ENCODE measurements around the gene DNAJC13. TPM values are rescaled to one million over a fixed set of nuclear protein-coding genes. Genes with fewer than 3 reads are reported as not detected.

Gene DNAJC13
- total RNA-seq, 2 donors from 2014 or later: 39.4 to 40.5 TPM

DNA sequence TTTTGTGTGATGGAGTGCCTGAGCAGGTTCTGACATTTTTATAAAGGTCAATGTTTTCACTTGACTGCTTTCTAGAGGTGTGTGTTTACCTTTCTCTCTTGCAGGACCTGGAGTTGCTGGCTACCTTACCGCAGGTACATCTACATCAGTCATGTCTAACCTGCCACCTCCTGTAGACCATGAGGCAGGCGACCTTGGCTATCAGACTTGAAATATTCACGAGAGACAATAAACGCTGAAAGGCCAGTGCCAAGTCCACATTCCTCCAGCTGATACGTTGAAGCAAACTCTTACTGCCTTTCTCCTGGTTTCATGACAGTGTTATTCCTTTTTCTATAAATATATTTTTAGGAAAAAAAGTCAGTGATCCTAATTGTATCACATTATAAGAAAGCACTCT is 120.8 kb downstream of the DNAJC13 start:
- peaks cover 60% of the 10 kb centered on the region for H3K36me3 ChIP-seq (ENCODE audit: control insufficient read depth, insufficient read depth, low read length)
- H3K27me3 ChIP-seq (ENCODE audit: control insufficient read depth, insufficient read depth, low read length, poor library complexity, severe bottlenecking): no peaks in the 10 kb centered on the region
- Mint-ChIP-seq H3K4me1 (peaks cover 19% of the 10 kb centered on the region), H3K36me3 (ENCODE audit: low read depth) (peaks cover 38% of the 10 kb centered on the region), H3K4me3 (no peak overlapping the region), H3K9me3 (no peaks in the 10 kb centered on the region), H3K27ac (no peak overlapping the region), H3K27me3 (ENCODE audit: insufficient read depth) (no peaks in the 10 kb centered on the region)
- peaks cover 17% of the 10 kb centered on the region for H3K4me1 ChIP-seq (ENCODE audit: control insufficient read depth, insufficient read depth, low read length)
- H3K9ac ChIP-seq (ENCODE audit: extremely low read depth, low read length, poor library complexity, severe bottlenecking): no peak overlapping the region
- no peak for DNase-seq
- WGBS, 2 experiments (ENCODE audit: insufficient coverage in 1 of 2, insufficient read length in 1 of 2): 92 to 96% methylated on average over 4 to 5 of the region's 5 CpGs
- H3K27ac ChIP-seq (ENCODE audit: low read depth, low read length): no peak overlapping the region
- H3K9me3 ChIP-seq (ENCODE audit: control insufficient read depth, low read length): no peaks in the 10 kb centered on the region
- H3K4me3 ChIP-seq (ENCODE audit: low read length): no peak overlapping the region
- TF ChIP-seq, protein P1, sequence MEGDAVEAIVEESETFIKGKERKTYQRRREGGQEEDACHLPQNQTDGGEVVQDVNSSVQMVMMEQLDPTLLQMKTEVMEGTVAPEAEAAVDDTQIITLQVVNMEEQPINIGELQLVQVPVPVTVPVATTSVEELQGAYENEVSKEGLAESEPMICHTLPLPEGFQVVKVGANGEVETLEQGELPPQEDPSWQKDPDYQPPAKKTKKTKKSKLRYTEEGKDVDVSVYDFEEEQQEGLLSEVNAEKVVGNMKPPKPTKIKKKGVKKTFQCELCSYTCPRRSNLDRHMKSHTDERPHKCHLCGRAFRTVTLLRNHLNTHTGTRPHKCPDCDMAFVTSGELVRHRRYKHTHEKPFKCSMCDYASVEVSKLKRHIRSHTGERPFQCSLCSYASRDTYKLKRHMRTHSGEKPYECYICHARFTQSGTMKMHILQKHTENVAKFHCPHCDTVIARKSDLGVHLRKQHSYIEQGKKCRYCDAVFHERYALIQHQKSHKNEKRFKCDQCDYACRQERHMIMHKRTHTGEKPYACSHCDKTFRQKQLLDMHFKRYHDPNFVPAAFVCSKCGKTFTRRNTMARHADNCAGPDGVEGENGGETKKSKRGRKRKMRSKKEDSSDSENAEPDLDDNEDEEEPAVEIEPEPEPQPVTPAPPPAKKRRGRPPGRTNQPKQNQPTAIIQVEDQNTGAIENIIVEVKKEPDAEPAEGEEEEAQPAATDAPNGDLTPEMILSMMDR (conservative IDR thresholded peaks at IDR 0.05): no peak

DNA sequence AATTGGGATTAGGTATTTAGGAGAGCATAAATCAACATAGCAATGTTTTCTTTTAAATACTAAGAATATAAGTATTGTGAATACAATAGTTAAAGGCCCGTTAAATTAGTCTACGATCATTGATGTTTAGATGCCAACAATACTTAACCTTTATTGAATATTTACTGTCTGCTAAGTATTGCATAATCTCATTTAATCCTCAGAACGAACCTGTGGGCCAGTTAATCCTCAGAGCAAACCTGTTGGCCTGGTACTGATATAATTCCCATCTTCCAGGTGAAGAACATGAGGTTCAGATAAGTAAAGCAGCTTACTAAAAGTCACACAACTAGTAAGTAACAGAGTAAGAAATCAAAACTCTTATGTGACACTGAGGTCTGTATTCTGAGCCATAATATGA is 122.4 kb downstream of the DNAJC13 start:
- TF ChIP-seq, protein P1 (conservative IDR thresholded peaks at IDR 0.05): no peak

DNA sequence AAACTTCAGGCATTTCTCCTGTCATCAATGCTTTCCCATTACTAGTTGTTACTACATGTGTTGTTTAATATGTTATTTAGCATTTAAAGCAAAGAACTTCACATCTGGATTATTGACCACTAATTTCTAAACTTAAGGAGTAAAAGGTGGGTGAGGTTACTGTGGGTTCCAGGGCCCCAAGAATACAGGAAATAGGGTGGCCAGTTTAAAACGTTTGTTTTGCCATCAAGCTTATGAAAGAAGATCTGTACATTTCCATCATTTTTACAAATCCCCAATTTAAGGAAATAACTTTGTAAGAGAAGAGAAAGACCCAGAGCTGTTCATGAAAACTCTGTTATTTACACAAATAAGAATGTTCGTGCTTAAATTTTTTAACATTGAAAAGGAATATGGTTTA is 125.3 kb downstream of the DNAJC13 start:
- H3K27ac ChIP-seq (ENCODE audit: low read depth, low read length): no peak overlapping the region
- Mint-ChIP-seq H3K9me3 (peaks cover 1% of the 10 kb centered on the region), H3K4me1 (peaks cover 8% of the 10 kb centered on the region), H3K4me3 (no peak overlapping the region), H3K27ac (no peak overlapping the region), H3K27me3 (ENCODE audit: insufficient read depth) (no peaks in the 10 kb centered on the region), H3K36me3 (ENCODE audit: low read depth) (peaks cover 28% of the 10 kb centered on the region)
- no peaks in the 10 kb centered on the region for H3K27me3 ChIP-seq (ENCODE audit: control insufficient read depth, insufficient read depth, low read length, poor library complexity, severe bottlenecking)
- WGBS, 2 experiments (ENCODE audit: insufficient coverage in 1 of 2, insufficient read length in 1 of 2): 83% methylated on average over 2 of the region's 2 CpGs; no CpG with 5 or more reads in 1 of the 2 experiments
- H3K9me3 ChIP-seq (ENCODE audit: control insufficient read depth, low read length): no peaks in the 10 kb centered on the region
- H3K4me3 ChIP-seq (ENCODE audit: low read length): no peak overlapping the region
- DNase-seq: no peak
- H3K36me3 ChIP-seq (ENCODE audit: control insufficient read depth, insufficient read depth, low read length): peaks cover 33% of the 10 kb centered on the region
- H3K9ac ChIP-seq (ENCODE audit: extremely low read depth, low read length, poor library complexity, severe bottlenecking): no peak overlapping the region
- TF ChIP-seq, protein P1 (conservative IDR thresholded peaks at IDR 0.05): no peak
- peaks cover 14% of the 10 kb centered on the region for H3K4me1 ChIP-seq (ENCODE audit: control insufficient read depth, insufficient read depth, low read length)

More for the DNA sequence above, 122.4 kb downstream of the DNAJC13 start:
- Mint-ChIP-seq H3K27ac (no peak overlapping the region), H3K4me1 (peaks cover 17% of the 10 kb centered on the region), H3K9me3 (no peaks in the 10 kb centered on the region), H3K4me3 (no peak overlapping the region), H3K36me3 (ENCODE audit: low read depth) (peaks cover 33% of the 10 kb centered on the region), H3K27me3 (ENCODE audit: insufficient read depth) (no peaks in the 10 kb centered on the region)
- Histone ChIP-seq H3K27me3 (ENCODE audit: control insufficient read depth, insufficient read depth, low read length, poor library complexity, severe bottlenecking) (no peaks in the 10 kb centered on the region), H3K36me3 (ENCODE audit: control insufficient read depth, insufficient read depth, low read length) (peaks cover 48% of the 10 kb centered on the region), H3K9me3 (ENCODE audit: control insufficient read depth, low read length) (no peaks in the 10 kb centered on the region), H3K9ac (ENCODE audit: extremely low read depth, low read length, poor library complexity, severe bottlenecking) (no peak overlapping the region), H3K4me1 (ENCODE audit: control insufficient read depth, insufficient read depth, low read length) (peaks cover 17% of the 10 kb centered on the region), H3K27ac (ENCODE audit: low read depth, low read length) (no peak overlapping the region), H3K4me3 (ENCODE audit: low read length) (no peak overlapping the region)
- DNase-seq: no peak
- WGBS, 2 experiments (ENCODE audit: insufficient coverage in 1 of 2, insufficient read length in 1 of 2): 29% methylated on average over 2 of the region's 3 CpGs; no CpG with 5 or more reads in 1 of the 2 experiments

Data from endodermal cell (in vitro differentiated cells).